K562 (cell line): ENCODE data around the gene CSNK1D. TPM values are rescaled to one million over a fixed set of nuclear protein-coding genes. Genes with fewer than 3 reads are reported as not detected.

Experiments used
- ATAC-seq: fragments of 200-7000 bp; cut with Tn5 transposase; 3 replicates; pipeline ENCODE4 v1.9.1; 2020; ENCODE audit warnings: moderate library complexity
- BruUV-seq: library from RNA; stranded (reverse); fragments of 400-500 nt; replicated peaks from 2 replicates; lab custom pipeline; 2021; lab: Mats Ljungman, UMichigan
- CTCF ChIA-PET: fragments of 300-600 bp; formaldehyde crosslinking; extraction: SDS; loops from one replicate; lab custom pipeline; 2021; ENCODE audit warnings: low intra/inter-chr PET ratio; lab: Yijun Ruan, JAX
- POLR2A ChIA-PET: fragments of 300-600, 350-650 bp; sonication (Branson Sonifier 250); formaldehyde crosslinking; extraction: SDS; loops from one replicate; lab custom pipeline; 2021; ENCODE audit warnings: antibody characterized with exemption, inconsistent platforms; lab: Yijun Ruan, JAX
- DNase-seq, 4 experiments: peaks; one replicate each; pipeline versions ENCODE4 v3.0.0 to v3.0.0-alpha.2; 2011 to 2018; ENCODE audit warnings: low spot score in 3 of 4, mixed read lengths in 3 of 4; ENCODE audit errors: extremely low read depth in 1 of 4
- FAIRE-seq: peaks from 2 replicates; lab custom pipeline; 2011; peaks lifted over from hg19 to GRCh38; lab: Jason Lieb, UNC
- H2AFZ ChIP-seq: 2 replicates; pipeline ENCODE4 v1.6.0; 2011; ENCODE audit warnings: low read depth, low read length, control low read depth, inconsistent platforms
- H3K27ac ChIP-seq: fragments of 200-600 bp; 3 replicates; pipeline ENCODE4 v1.8.0; 2011; ENCODE audit warnings: low read depth, mild to moderate bottlenecking, control low read depth, inconsistent platforms, low read length, moderate library complexity, mixed read lengths; ENCODE audit errors: extremely low read depth
- H3K27me3 ChIP-seq, 2 experiments: fragments of 300-600 bp in 1 of 2; 2 replicates in 1 of 2; 3 replicates in 1 of 2; pipeline versions ENCODE4 v1.6.0 to v1.8.0; 2011; ENCODE audit warnings: inconsistent platforms in 2 of 2, low read length in 2 of 2, mild to moderate bottlenecking in 1 of 2, mixed read lengths in 1 of 2, moderate library complexity in 1 of 2; ENCODE audit not compliant: control insufficient read depth in 2 of 2, insufficient read depth in 2 of 2
- H3K36me3 ChIP-seq: fragments of 300-600 bp; 3 replicates; pipeline ENCODE4 v1.8.0; 2011; ENCODE audit warnings: mild to moderate bottlenecking, low read length, inconsistent platforms; ENCODE audit not compliant: control insufficient read depth, insufficient read depth
- H3K4me1 ChIP-seq, 2 experiments: fragments of 200-600 bp in 1 of 2; replicated peaks in 1 of 2; 2 replicates in 1 of 2; 3 replicates in 1 of 2; pipeline versions ENCODE4 v1.5.1 to v1.8.0; 2011; ENCODE audit warnings: inconsistent platforms in 2 of 2, low read length in 2 of 2, mild to moderate bottlenecking in 1 of 2, mixed read lengths in 1 of 2, moderate library complexity in 1 of 2; ENCODE audit not compliant: control insufficient read depth in 2 of 2, insufficient read depth in 2 of 2
- H3K4me2 ChIP-seq: 2 replicates; pipeline ENCODE4 v1.6.1; 2011; ENCODE audit warnings: low read length, control low read depth, inconsistent platforms, mixed read lengths; ENCODE audit not compliant: insufficient read depth
- H3K4me3 ChIP-seq: fragments of 200-600 bp; sonication (generic), shearing (Covaris generic); 2 replicates; pipeline ENCODE4 v1.5.1; 2016; ENCODE audit warnings: control low read depth, inconsistent platforms
- H3K79me2 ChIP-seq: fragments of 200-600 bp; 3 replicates; pipeline ENCODE4 v1.8.0; 2011; ENCODE audit warnings: low read length, inconsistent platforms; ENCODE audit not compliant: control insufficient read depth, insufficient read depth
- H3K9ac ChIP-seq, 2 experiments: 2 replicates each; pipeline versions ENCODE4 v1.6.0 to v1.6.1; 2011; ENCODE audit warnings: low read depth in 2 of 2, low read length in 2 of 2, control low read depth in 1 of 2, inconsistent platforms in 1 of 2, mild to moderate bottlenecking in 1 of 2, mixed read lengths in 1 of 2; ENCODE audit not compliant: insufficient read depth in 1 of 2
- H3K9me1 ChIP-seq: one replicate; pipeline ENCODE4 v1.6.0; 2011; ENCODE audit warnings: inconsistent platforms, mild to moderate bottlenecking, low read length, moderate library complexity; ENCODE audit not compliant: control insufficient read depth, insufficient read depth
- H3K9me3 ChIP-seq: replicated peaks from 2 replicates; pipeline ENCODE4 v1.5.1; 2011; ENCODE audit warnings: low read depth, low read length, inconsistent platforms; ENCODE audit not compliant: control insufficient read depth, insufficient read depth
- H4K20me1 ChIP-seq: replicated peaks from 2 replicates; pipeline ENCODE4 v1.6.1; 2011; ENCODE audit warnings: low read length, inconsistent platforms, mixed read lengths; ENCODE audit not compliant: control insufficient read depth, insufficient read depth
- EGR1 ChIP-seq: fragments of 450-650 bp; conservative IDR thresholded peaks from 2 replicates; pipeline ENCODE4 v1.6.1; 2017; ENCODE audit warnings: mild to moderate bottlenecking
- HDGF ChIP-seq: fragments of 450-650 bp; IDR thresholded peaks from 2 replicates; pipeline ENCODE4 v1.6.1; 2016
- ILF3 ChIP-seq: fragments of 450-650 bp; IDR thresholded peaks from 2 replicates; pipeline ENCODE4 v1.6.1; 2018; ENCODE audit warnings: antibody characterized with exemption, mild to moderate bottlenecking, moderate library complexity, borderline replicate concordance
- NFIX ChIP-seq: fragments of 250-450 bp; sonication (Bioruptor Pico); IDR thresholded peaks from 2 replicates; pipeline ENCODE4 v1.4.0; 2020; ENCODE audit warnings: low read depth, mild to moderate bottlenecking, moderate library complexity
- RBM39 ChIP-seq: fragments of 200-400 bp; formaldehyde crosslinking; optimal IDR thresholded peaks from 2 replicates; pipeline ENCODE3; 2018; ENCODE audit warnings: low read depth, low read length
- SMARCA5 ChIP-seq: fragments of 450-650 bp; IDR thresholded peaks from 2 replicates; pipeline ENCODE4 v1.6.1; 2016
- TRIM28 ChIP-seq: fragments of 450-650 bp; IDR thresholded peaks from 2 replicates; pipeline ENCODE4 v1.6.1; 2017
- ZC3H11A ChIP-seq: IDR thresholded peaks from 2 replicates; pipeline ENCODE4 v1.6.1; 2012; ENCODE audit warnings: low read depth, low read length, improper control_type of control experiment
- ZNF121 ChIP-seq: sonication (generic); formaldehyde crosslinking; conservative IDR thresholded peaks from 2 replicates; pipeline ENCODE4 v1.8.0; 2022; ENCODE audit warnings: missing genetic modification reagents
- ZNF23 ChIP-seq: fragments of 250-450 bp; sonication (Bioruptor Pico); IDR thresholded peaks from 2 replicates; pipeline ENCODE4 v1.4.0; 2020; ENCODE audit warnings: mild to moderate bottlenecking
- WGBS: fragments of 100-300 bp; shearing (Covaris generic); methylation state at CpG from one replicate; pipeline ENCODE4 v1.1.6; 2016; ENCODE audit warnings: low coverage, mixed read lengths; ENCODE audit not compliant: insufficient coverage; ENCODE audit errors: missing lambda C conversion rate; 5-methylcytosine and 5-hydroxymethylcytosine counted together
- in situ Hi-C: fragments of 300-500 bp; cut with MboI; formaldehyde crosslinking; loops from 4 replicates; pipeline ENCODE4 v1.15.0; 2018; ENCODE audit warnings: inconsistent platforms, mixed read lengths
- intact Hi-C: fragments of 100-400 bp; cut with micrococcal nuclease; formaldehyde crosslinking; loops from 2 replicates; pipeline ENCODE4 v1.14.2; 2022
- polyA plus RNA-seq, 8 experiments: library from polyadenylated mRNA; depleted of rRNA in 4 of 8; stranded (reverse) in 5 of 8; unstranded in 3 of 8; fragments of >200 nt; fragmentation: Nextera tagmentation in 2 of 8; fragmentation: Illumina TruSeq in 1 of 8; extraction: Ambion mirVana in 2 of 8; extraction: Trizol in 1 of 8; gene quantifications; 2 replicates each; pipeline versions ENCODE4 v1.2.1 to v1.2.3, GENCODE V29; 2011 to 2014; ENCODE audit warnings: inconsistent platforms in 1 of 8, missing spikeins in 1 of 8
- total RNA-seq, 7 experiments: library from RNA; depleted of rRNA in 6 of 7; stranded (reverse); fragments of >200 nt in 6 of 7; fragmentation: Illumina TruSeq in 2 of 7; extraction: Trizol in 2 of 7; gene quantifications; 2 replicates each; pipeline versions ENCODE4 v1.2.1 to v1.2.3, GENCODE V29; 2011 to 2021; ENCODE audit warnings: low replicate concordance in 1 of 7
- TF ChIP-seq, protein P1 (sequence below): fragments of 450-650 bp; conservative IDR thresholded peaks from 2 replicates; pipeline ENCODE4 v1.6.1; 2016; ENCODE audit warnings: missing genetic modification characterization, low read depth, mild to moderate bottlenecking, missing compliant biosample characterization, moderate library complexity
- TF ChIP-seq, protein P2 (sequence below): fragments of 250-450 bp; sonication (Bioruptor Pico); IDR thresholded peaks from 2 replicates; pipeline ENCODE4 v1.5.0; 2020; ENCODE audit warnings: mild to moderate bottlenecking, borderline replicate concordance

Gene CSNK1D
- total and polyA plus RNA-seq, 9 of the 15 experiments (the other 6 are each of a cell fraction or from before 2014, with no cell fraction given): 6.5 to 133 (median 41.3) TPM

DNA sequence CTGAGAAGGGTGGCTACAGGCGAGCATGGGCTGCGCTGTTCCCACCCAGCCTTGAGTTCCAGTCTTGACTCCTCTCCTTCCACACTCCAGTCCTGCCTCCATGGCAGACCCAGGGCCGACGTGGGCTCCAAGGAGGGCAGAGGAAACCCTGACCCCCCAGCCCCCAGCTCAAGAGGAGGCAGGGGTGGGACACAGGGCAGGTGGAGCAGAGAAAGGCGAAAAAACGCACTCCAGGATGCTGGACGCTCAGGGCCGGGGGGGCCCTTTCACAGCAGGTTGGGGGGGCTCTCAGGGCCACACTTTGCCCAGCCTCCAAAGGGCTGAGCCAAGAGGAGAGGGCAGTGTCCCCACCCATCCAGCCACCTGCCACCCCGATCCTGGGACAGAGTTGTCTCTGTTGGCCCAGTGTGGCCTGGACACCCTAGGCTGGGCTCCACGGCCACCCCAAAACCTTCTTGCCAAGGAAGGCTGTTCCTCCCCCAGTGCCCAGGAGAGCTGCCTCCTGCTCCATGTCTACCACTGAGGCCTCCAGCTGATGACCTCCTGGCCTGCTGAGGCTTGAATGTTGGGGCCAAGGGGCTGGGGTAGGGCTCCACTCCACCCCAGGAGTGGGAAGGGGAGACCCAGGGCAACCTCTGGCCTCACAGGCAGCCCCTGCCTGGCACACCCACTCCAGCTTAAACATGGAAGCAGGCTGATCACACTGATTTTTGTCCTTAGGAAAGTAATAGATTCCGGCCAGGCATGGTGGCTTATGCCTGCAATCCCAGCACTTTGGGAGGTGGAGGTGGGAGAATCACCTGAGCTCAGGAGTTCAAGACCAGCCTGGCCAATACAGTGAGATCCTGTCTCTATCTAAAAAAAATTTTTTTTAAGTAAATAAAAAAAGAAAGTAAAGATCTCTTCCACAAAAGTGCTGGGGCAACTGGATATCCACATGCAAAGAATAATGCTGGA is 53.5 kb downstream of the CSNK1D start:
- H3K27ac ChIP-seq: no peak overlapping the region
- DNase-seq (no peak), FAIRE-seq (no peak), ATAC-seq (no peak)
- H3K4me3 ChIP-seq: no peak overlapping the region
- ChIA-PET POLR2A (interaction anchor here (0.6 to 1.1 kb wide), 4 partner anchors 9 to 73 kb away, joined by 3 to 4 read pairs (median 3); no protein-coding TSS in a partner anchor), CTCF (interaction anchor here (0.6 kb wide), 1 partner anchor 14 kb away, joined by 3 read pairs; no protein-coding TSS in a partner anchor)
- TF ChIP-seq ZNF23 (CRISPR knock-in tag) (no peak), ZC3H11A (no peak), ZNF121 (peak; percentile 78)
- peaks cover 33 to 62% of the 10 kb centered on the region in 2 experiments for H3K4me1 ChIP-seq
- no peaks in the 10 kb centered on the region for H3K36me3 ChIP-seq
- no peaks in the 10 kb centered on the region for H3K9me3 ChIP-seq
- H3K79me2 ChIP-seq: no peaks in the 10 kb centered on the region; the same call in 2 of the 3 replicates
- no peaks in the 10 kb centered on the region for H4K20me1 ChIP-seq
- intact Hi-C loops: no loop called here
- no peaks in the 10 kb centered on the region for H3K9me1 ChIP-seq
- peak overlapping the region in 1 of 2 experiments; percentile 28; a peak in 2 of 4 replicates for H3K9ac ChIP-seq
- no peak overlapping the region for H2AFZ ChIP-seq
- WGBS: 80% methylated on average over 7 of the region's 11 CpGs
- in situ Hi-C loops: no loop called here
- BruUV-seq: no TSS peak
- no peaks in the 10 kb centered on the region for H3K27me3 ChIP-seq
- H3K4me2 ChIP-seq: no peak overlapping the region

DNA sequence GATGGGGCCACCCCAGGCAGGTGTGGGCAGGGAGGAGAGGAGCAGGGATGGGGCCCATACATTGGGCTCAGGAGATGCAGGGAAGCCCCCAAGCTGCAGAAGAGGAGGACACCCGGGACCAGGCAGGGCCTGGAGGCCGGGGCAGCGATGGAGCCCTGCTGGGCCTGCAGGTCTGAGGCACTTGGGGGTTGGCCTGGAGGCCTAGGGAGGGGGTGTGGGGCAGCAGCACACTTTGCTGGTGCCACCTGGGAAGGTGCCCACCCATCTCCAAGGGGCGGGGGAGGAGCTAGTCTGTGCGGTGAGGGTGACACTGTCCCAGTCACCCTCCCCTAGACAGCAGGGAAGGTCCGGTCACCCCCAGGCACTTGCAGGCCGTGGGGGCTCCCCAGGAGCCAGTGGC is 54.4 kb downstream of the CSNK1D start:
- Histone ChIP-seq H3K27ac (no peak overlapping the region; the same call in 2 of the 3 replicates), H3K9ac (peak overlapping the region in 1 of 2 experiments; percentile 74; a peak in 2 of 4 replicates), H3K4me2 (no peak overlapping the region), H3K36me3 (no peaks in the 10 kb centered on the region), H3K9me1 (no peaks in the 10 kb centered on the region), H3K27me3 (no peaks in the 10 kb centered on the region), H3K9me3 (no peaks in the 10 kb centered on the region), H3K4me1 (peaks cover 40 to 64% of the 10 kb centered on the region in 2 experiments), H3K4me3 (no peak overlapping the region), H3K79me2 (no peaks in the 10 kb centered on the region; the same call in 2 of the 3 replicates), H4K20me1 (no peaks in the 10 kb centered on the region), H2AFZ (no peak overlapping the region)
- CTCF ChIA-PET: no interaction called here
- 87% methylated on average over 3 of the region's 7 CpGs for WGBS
- BruUV-seq: no TSS peak
- DNase-seq (no peak), FAIRE-seq (no peak), ATAC-seq (no peak)
- intact Hi-C loops: no loop called here
- in situ Hi-C loops: no loop called here
- POLR2A ChIA-PET: interaction anchor here (0.8 kb wide), 1 partner anchor 74 kb away, joined by 4 read pairs; no protein-coding TSS in a partner anchor
- no peak for TF ChIP-seq NFIX (CRISPR knock-in tag)
- TF ChIP-seq, protein P1, sequence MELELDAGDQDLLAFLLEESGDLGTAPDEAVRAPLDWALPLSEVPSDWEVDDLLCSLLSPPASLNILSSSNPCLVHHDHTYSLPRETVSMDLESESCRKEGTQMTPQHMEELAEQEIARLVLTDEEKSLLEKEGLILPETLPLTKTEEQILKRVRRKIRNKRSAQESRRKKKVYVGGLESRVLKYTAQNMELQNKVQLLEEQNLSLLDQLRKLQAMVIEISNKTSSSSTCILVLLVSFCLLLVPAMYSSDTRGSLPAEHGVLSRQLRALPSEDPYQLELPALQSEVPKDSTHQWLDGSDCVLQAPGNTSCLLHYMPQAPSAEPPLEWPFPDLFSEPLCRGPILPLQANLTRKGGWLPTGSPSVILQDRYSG (tag): no peak
- no peak for TF ChIP-seq SMARCA5
- no peak for TF ChIP-seq TRIM28
- TF ChIP-seq RBM39: no peak
- no peak for TF ChIP-seq HDGF
- TF ChIP-seq EGR1: no peak
- no peak for TF ChIP-seq ILF3
- TF ChIP-seq, protein P2, sequence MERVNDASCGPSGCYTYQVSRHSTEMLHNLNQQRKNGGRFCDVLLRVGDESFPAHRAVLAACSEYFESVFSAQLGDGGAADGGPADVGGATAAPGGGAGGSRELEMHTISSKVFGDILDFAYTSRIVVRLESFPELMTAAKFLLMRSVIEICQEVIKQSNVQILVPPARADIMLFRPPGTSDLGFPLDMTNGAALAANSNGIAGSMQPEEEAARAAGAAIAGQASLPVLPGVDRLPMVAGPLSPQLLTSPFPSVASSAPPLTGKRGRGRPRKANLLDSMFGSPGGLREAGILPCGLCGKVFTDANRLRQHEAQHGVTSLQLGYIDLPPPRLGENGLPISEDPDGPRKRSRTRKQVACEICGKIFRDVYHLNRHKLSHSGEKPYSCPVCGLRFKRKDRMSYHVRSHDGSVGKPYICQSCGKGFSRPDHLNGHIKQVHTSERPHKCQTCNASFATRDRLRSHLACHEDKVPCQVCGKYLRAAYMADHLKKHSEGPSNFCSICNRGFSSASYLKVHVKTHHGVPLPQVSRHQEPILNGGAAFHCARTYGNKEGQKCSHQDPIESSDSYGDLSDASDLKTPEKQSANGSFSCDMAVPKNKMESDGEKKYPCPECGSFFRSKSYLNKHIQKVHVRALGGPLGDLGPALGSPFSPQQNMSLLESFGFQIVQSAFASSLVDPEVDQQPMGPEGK (CRISPR knock-in tag): no peak
